Measurements from ENCODE around the gene SOX11.

DNA sequence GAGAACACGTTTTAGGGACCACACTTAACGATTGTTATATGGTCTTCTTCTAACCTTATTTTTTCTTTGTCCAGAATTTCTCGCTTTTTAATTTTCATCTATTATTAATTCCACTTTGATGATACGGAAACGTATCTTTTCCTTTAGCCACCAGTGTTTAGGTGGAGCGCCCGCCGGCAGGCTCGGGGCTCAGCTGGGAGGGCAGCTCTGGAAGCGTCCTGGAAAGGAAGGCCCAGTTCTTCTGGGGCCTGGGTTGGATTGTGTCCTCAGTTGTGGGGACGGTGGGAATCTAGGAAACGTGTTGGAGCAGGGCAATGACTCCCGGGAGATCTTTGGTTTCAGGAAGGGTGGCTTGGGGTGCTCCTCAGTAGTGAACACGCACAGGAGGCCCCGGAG lies 19.4 kb upstream of the SOX11 start:
- TF ChIP-seq CTCF (IDR thresholded peaks at IDR 0.05) (no peak), POLR2A (IDR thresholded peaks at IDR 0.05) (no peak), POLR2AphosphoS5 (IDR thresholded peaks at IDR 0.05) (no peak), EP300 (IDR thresholded peaks at IDR 0.05) (no peak)
